K562 (cell line): ENCODE results near the gene DPM1. TPM values are rescaled to one million over a fixed set of nuclear protein-coding genes. Genes with fewer than 3 reads are reported as not detected.

Source experiments
- RUNX1 ChIP-seq: sonication (generic); IDR thresholded peaks from 2 replicates; pipeline ENCODE4 v1.6.1; 2016; ENCODE audit warnings: antibody characterized with exemption, low read depth
- SIN3B ChIP-seq: fragments of 450-650 bp; IDR thresholded peaks from 2 replicates; pipeline ENCODE4 v1.6.1; 2017; ENCODE audit warnings: low read depth, mild to moderate bottlenecking, moderate library complexity
- polyA plus RNA-seq, 8 experiments: library from polyadenylated mRNA; depleted of rRNA in 4 of 8; stranded (reverse) in 5 of 8; unstranded in 3 of 8; fragments of >200 nt; fragmentation: Nextera tagmentation in 2 of 8; fragmentation: Illumina TruSeq in 1 of 8; extraction: Ambion mirVana in 2 of 8; extraction: Trizol in 1 of 8; gene quantifications; 2 replicates each; pipeline versions ENCODE4 v1.2.1 to v1.2.3, GENCODE V29; 2011 to 2014; ENCODE audit warnings: inconsistent platforms in 1 of 8, missing spikeins in 1 of 8
- total RNA-seq, 7 experiments: library from RNA; depleted of rRNA in 6 of 7; stranded (reverse); fragments of >200 nt in 6 of 7; fragmentation: Illumina TruSeq in 2 of 7; extraction: Trizol in 2 of 7; gene quantifications; 2 replicates each; pipeline versions ENCODE4 v1.2.1 to v1.2.3, GENCODE V29; 2011 to 2021; ENCODE audit warnings: low replicate concordance in 1 of 7
- TF ChIP-seq, protein P1 (sequence below): fragments of 250-450 bp; sonication (Bioruptor Pico); IDR thresholded peaks from 2 replicates; pipeline ENCODE4 v1.5.0; 2021; ENCODE audit warnings: mild to moderate bottlenecking, borderline replicate concordance
- TF ChIP-seq, protein P2 (sequence below), 2 experiments: fragments of 250-450 bp in 1 of 2; fragments of 450-650 bp in 1 of 2; sonication (Bioruptor Pico) in 1 of 2; IDR thresholded peaks; 2 replicates each; pipeline versions ENCODE4 v1.6.1 to v1.8.0; 2016 to 2021; ENCODE audit warnings: mild to moderate bottlenecking in 2 of 2, moderate library complexity in 2 of 2, missing compliant biosample characterization in 1 of 2, missing genetic modification characterization in 1 of 2
- TF ChIP-seq, protein P3 (sequence below): fragments of 450-650 bp; formaldehyde crosslinking; IDR thresholded peaks from 2 replicates; pipeline ENCODE4 v1.4.0; 2022; ENCODE audit warnings: missing genetic modification characterization
- TF ChIP-seq, protein P4 (sequence below), 3 experiments: fragments of 200-800 bp in 1 of 3; sonication (Bioruptor generic) in 1 of 3; sonication (generic) in 1 of 3; formaldehyde crosslinking in 1 of 3; IDR thresholded peaks; 2 replicates each; pipeline versions ENCODE4 v1.6.1 to v1.8.0; 2016 to 2022; ENCODE audit warnings: mild to moderate bottlenecking in 2 of 3, missing compliant biosample characterization in 2 of 3, missing genetic modification characterization in 2 of 3, missing genetic modification reagents in 1 of 3

The DPM1 gene
- total and polyA plus RNA-seq, 9 of the 15 experiments (the other 6 are each of a cell fraction or from before 2014, with no cell fraction given), result 75.2 to 190 (median 153) TPM

DNA sequence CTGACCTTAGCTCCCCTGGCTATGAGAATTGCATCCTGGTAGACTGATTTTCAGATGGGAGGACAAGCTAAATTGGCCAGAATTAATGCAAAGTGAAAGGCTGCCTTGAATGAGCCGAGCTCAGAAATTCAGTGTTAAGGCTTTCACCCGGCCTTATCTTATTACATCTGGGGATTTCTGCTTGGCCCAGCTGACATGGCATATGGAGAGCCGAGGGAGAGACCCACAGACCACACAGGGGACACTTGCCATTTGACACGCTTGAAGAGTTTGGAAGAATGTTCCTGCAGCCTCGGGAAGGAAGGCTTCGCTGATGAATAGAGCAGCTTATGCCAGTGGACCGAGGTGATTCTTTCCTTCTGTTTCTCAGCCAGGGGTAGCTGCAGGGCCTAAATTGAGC lies 9.3 kb upstream of the DPM1 start (continued):
- TF ChIP-seq, protein P1, sequence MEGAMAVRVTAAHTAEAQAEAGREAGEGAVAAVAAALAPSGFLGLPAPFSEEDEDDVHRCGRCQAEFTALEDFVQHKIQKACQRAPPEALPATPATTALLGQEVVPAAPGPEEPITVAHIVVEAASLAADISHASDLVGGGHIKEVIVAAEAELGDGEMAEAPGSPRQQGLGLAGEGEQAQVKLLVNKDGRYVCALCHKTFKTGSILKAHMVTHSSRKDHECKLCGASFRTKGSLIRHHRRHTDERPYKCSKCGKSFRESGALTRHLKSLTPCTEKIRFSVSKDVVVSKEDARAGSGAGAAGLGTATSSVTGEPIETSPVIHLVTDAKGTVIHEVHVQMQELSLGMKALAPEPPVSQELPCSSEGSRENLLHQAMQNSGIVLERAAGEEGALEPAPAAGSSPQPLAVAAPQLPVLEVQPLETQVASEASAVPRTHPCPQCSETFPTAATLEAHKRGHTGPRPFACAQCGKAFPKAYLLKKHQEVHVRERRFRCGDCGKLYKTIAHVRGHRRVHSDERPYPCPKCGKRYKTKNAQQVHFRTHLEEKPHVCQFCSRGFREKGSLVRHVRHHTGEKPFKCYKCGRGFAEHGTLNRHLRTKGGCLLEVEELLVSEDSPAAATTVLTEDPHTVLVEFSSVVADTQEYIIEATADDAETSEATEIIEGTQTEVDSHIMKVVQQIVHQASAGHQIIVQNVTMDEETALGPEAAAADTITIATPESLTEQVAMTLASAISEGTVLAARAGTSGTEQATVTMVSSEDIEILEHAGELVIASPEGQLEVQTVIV (CRISPR knock-in tag), result no peak
- TF ChIP-seq SIN3B (no peak), RUNX1 (no peak)
- TF ChIP-seq, protein P2, sequence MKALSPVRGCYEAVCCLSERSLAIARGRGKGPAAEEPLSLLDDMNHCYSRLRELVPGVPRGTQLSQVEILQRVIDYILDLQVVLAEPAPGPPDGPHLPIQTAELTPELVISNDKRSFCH (CRISPR knock-in tag; IDR thresholded peaks at IDR 0.05), result no peak
- TF ChIP-seq, protein P2 (tag; IDR thresholded peaks at IDR 0.05), result no peak
- TF ChIP-seq, protein P3, sequence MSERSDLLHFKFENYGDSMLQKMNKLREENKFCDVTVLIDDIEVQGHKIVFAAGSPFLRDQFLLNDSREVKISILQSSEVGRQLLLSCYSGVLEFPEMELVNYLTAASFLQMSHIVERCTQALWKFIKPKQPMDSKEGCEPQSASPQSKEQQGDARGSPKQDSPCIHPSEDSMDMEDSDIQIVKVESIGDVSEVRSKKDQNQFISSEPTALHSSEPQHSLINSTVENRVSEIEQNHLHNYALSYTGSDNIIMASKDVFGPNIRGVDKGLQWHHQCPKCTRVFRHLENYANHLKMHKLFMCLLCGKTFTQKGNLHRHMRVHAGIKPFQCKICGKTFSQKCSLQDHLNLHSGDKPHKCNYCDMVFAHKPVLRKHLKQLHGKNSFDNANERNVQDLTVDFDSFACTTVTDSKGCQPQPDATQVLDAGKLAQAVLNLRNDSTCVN (CRISPR knock-in tag), result no peak
- TF ChIP-seq, protein P4, sequence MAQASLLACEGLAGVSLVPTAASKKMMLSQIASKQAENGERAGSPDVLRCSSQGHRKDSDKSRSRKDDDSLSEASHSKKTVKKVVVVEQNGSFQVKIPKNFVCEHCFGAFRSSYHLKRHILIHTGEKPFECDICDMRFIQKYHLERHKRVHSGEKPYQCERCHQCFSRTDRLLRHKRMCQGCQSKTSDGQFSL (CRISPR knock-in tag; IDR thresholded peaks at IDR 0.05), result no peak
- TF ChIP-seq, protein P4 (tag; IDR thresholded peaks at IDR 0.05), result no peak
